Measurements from ENCODE around the gene SPNS2. TPM values are rescaled to one million over a fixed set of nuclear protein-coding genes. Genes with fewer than 3 reads are reported as not detected.

SPNS2 gene
- total RNA-seq, 1 experiment from 2014 or later, result 0.08 TPM

DNA sequence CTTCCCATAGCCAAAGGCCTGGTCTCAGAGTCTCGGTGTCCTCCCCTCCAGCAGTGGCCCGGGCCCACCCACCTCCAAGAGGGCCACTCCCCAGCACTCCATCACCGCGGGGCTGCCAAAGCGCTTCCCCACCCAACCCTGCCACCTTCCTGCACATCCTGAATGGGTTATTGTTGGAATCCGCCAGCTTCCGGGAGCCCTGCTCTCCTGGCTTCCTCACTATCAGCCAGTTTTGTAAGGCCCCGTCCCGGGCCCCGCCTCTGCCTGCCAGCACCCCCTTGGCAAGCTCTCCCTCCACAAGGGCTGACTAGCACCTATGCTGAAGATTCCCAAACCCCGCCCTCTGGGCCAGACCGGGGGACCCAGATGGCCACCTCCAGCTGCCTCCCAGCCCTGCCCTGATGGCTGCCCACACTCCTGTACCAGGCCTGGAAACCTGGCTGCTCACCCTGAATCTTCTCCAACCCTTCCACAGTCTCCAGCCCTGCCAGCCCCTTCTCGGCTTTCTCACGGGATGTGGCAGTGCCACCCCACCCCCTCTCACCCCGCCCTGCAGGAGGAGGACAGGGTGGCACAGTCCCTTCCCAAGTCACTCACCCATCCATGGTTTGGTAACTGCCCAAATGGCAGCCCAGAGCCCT is 42.1 kb downstream of the SPNS2 start:
- no peak overlapping the region for H3K27ac ChIP-seq
- no peaks in the 10 kb centered on the region for H3K4me1 ChIP-seq
- no peaks in the 10 kb centered on the region for H3K36me3 ChIP-seq
- no peaks in the 10 kb centered on the region for H3K27me3 ChIP-seq
- no peaks in the 10 kb centered on the region for H3K9me3 ChIP-seq (replicated peaks)
- no peak overlapping the region for H3K4me3 ChIP-seq
- no peak for DNase-seq

DNA sequence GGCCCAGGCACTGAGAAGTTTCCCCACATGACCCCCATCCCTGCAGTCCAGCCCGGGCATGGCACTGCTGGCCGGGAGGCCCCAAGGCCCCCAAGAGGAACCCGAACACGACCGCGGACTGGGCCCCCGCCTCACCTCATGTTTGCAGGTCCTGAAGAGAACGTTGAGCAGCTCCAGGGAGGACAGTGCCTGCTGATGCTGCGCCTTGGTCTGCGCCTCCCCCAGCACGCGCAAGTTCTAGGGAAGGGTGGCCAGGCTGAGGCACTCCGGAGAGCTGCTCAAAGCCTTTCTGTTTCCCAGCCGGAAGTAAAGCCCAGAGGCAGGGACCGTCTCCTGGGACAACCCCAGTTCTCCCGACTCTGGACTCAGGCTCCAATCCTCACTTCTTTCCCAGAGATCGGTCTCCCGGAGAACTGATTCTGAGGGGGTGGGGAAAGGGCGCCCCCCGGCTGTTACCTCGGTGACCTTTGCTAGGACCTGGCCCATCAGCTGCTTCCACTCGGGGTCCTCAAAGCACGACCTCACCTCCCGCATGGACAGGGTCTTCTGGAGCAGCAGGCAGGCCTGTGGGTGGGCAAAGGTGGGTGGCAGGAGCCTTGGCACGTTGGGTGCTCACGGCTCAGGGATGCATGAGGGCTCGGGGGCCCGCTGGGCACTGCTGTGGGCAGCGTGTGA is 42.8 kb downstream of the SPNS2 start:
- Histone ChIP-seq H3K9me3 (replicated peaks) (no peaks in the 10 kb centered on the region), H3K27me3 (no peaks in the 10 kb centered on the region), H3K4me3 (no peak overlapping the region), H3K27ac (no peak overlapping the region), H3K4me1 (no peaks in the 10 kb centered on the region), H3K36me3 (no peaks in the 10 kb centered on the region)
- no peak for DNase-seq

DNA sequence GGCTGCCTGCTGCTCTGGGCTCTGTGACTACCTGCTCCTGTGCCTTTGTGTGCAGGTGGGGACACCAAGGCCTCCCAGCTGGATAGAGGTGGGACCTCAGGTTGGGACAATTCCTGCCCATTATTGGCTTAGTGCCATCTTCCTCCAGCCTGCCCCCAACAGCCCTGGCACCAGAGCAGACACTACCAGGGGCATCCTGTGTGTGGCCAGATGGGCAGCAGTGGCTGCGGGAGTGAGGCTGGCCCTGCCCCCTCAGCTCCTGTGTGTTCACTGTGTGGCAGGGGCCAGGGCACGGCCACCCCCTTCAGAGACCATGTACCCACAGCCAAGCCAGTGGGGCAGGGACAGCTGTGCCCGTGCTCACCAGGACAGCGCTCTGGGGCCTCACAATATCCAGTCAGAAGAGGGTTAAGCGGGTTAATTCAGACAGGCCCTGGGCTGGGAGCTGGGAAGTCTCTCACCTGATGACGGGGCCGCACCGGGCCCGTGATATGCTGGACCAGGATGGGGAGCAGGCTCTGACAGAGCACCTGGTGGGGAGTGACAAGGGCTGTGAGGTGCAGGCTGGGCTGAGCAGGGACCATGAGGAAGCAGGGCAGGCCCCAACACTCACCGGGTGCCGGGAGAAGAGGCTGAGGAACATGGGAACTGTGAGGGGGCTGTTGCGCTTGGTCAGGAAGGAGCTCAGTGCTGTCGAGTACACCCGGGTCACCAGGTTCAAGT is 43.5 kb downstream of the SPNS2 start:
- Histone ChIP-seq H3K4me1 (no peaks in the 10 kb centered on the region), H3K27ac (no peak overlapping the region), H3K9me3 (replicated peaks) (no peaks in the 10 kb centered on the region), H3K36me3 (no peaks in the 10 kb centered on the region), H3K27me3 (no peaks in the 10 kb centered on the region), H3K4me3 (no peak overlapping the region)
- no peak for DNase-seq

- H3K36me3 ChIP-seq, result no peaks in the 10 kb centered on the region
- no peaks in the 10 kb centered on the region for H3K27me3 ChIP-seq
- no peak overlapping the region for H3K27ac ChIP-seq
- H3K4me1 ChIP-seq, result no peaks in the 10 kb centered on the region
- no peak for DNase-seq
- H3K4me3 ChIP-seq, result no peak overlapping the region
- H3K9me3 ChIP-seq (replicated peaks), result no peaks in the 10 kb centered on the region
Measured at GRCh38 chr17:4542726-4543191, 44.1 kb downstream of the SPNS2 start.

GRCh38 chr17:4543557-4544026 is 44.9 kb downstream of the SPNS2 start:
- Histone ChIP-seq H3K4me1 (no peaks in the 10 kb centered on the region), H3K27me3 (no peaks in the 10 kb centered on the region), H3K27ac (no peak overlapping the region), H3K36me3 (no peaks in the 10 kb centered on the region; the same call in 1 of the 2 replicates), H3K9me3 (replicated peaks) (no peaks in the 10 kb centered on the region), H3K4me3 (no peak overlapping the region)
- no peak for DNase-seq

- Histone ChIP-seq H3K4me1 (no peaks in the 10 kb centered on the region), H3K9me3 (replicated peaks) (no peaks in the 10 kb centered on the region), H3K27ac (no peak overlapping the region), H3K36me3 (no peaks in the 10 kb centered on the region; the same call in none of the 2 replicates), H3K4me3 (no peak overlapping the region), H3K27me3 (no peaks in the 10 kb centered on the region)
- no peak for DNase-seq
Measured at GRCh38 chr17:4544135-4544950, 45.7 kb downstream of the SPNS2 start.

DNA sequence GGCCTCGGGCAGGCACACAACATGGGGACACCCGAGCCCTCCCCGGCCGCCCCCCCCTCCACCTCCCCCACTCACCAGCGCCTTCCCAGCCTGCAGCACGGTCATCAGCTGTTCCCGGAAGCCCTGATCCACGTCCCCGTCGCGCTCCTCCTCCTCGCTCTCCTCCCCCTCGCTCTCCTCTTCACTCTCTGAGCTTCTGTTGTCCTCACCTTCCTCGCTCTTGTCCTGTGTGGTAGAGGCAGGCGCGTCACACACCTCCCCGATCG is 46.2 kb downstream of the SPNS2 start:
- Histone ChIP-seq H3K9me3 (replicated peaks) (no peaks in the 10 kb centered on the region), H3K27ac (no peak overlapping the region), H3K4me3 (no peak overlapping the region), H3K4me1 (no peaks in the 10 kb centered on the region), H3K36me3 (no peaks in the 10 kb centered on the region; the same call in none of the 2 replicates), H3K27me3 (no peaks in the 10 kb centered on the region)
- no peak for DNase-seq

DNA sequence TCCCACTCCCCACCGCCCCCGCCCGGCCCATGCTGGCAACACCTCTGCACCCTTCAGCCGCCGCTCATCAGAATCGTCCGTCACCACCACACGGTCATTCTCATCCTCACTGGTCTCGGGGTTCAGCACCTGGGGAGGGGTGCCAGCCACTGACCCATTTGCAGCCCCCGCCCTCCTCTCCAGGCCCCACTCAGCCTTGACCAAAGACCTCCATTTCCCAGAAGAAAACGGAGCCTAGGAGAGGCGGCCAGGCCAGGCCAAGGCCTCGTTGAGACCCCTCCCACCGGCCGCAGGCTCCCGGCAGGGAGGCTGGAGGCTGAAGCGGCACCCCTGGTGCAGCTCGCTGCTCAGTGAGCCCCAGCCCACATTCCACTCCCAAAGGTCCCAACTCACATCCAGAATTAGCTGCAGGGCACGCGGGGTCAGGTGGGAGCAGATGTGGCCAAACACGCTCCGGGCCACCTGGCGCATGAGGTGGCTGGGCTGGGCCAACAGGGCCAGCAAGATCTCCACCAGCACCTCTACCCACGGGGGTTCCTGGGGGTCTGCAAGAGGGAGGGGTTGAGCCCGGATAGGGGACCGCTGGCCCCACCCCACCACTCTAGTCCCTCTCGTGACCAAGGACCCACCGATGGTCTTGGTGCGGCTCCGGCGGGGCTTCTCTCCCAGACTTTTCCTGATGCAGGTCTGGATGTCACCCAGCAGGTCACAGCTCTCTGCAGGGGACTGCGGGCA is 46.7 kb downstream of the SPNS2 start:
- Histone ChIP-seq H3K27ac (no peak overlapping the region), H3K4me3 (no peak overlapping the region), H3K9me3 (replicated peaks) (no peaks in the 10 kb centered on the region), H3K36me3 (no peaks in the 10 kb centered on the region; the same call in none of the 2 replicates), H3K27me3 (no peaks in the 10 kb centered on the region), H3K4me1 (no peaks in the 10 kb centered on the region)
- no peak for DNase-seq

DNA sequence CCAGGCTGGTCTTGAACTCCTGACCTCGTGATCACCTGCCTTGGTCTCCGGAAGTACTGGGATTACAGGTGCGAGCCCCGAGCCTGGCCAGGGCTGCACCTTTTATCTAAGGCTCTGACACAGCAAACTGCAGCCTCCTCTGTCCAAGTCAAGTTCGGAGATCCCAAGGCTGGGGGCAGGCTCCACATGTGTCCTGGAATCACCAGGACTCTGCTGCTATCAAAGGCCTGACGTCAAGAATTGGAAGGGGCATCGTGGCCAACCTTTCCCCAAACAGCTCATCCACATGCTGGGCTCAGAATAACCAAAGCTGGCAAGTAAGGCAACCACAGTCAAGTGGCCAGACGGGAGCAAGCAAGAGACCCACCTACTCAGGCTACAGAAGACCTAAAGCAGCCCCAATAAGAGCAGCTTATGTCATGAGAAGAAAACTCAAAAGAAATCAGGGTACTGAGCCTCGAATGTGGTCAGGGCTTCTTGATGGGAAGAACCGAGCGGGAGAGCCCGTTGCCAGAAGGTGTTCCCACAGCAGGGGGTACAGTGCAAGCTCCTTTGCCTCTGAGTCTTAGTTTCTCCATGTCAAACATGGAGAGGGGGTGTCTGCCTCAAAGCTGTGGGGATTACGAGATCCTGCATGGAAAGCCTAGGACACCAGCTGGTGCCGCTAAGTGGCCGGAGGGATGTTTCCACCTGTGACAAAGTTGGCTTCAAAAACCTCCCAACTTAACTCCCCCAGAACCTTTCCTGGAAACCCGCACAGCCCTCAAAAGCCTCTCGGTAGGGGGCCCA is 48.6 kb downstream of the SPNS2 start:
- H3K4me1 ChIP-seq, result no peaks in the 10 kb centered on the region
- no peak for DNase-seq
- peaks cover 7% of the 10 kb centered on the region for H3K36me3 ChIP-seq
- H3K4me3 ChIP-seq, result no peak overlapping the region
- no peaks in the 10 kb centered on the region for H3K27me3 ChIP-seq
- no peaks in the 10 kb centered on the region for H3K9me3 ChIP-seq (replicated peaks)
- H3K27ac ChIP-seq, result no peak overlapping the region

- Histone ChIP-seq H3K36me3 (peaks cover 7% of the 10 kb centered on the region), H3K4me3 (no peak overlapping the region), H3K9me3 (replicated peaks) (no peaks in the 10 kb centered on the region), H3K27me3 (no peaks in the 10 kb centered on the region), H3K4me1 (no peaks in the 10 kb centered on the region), H3K27ac (no peak overlapping the region)
- DNase-seq, result no peak
Measured at GRCh38 chr17:4548061-4548461, 49.4 kb downstream of the SPNS2 start.

- no peaks in the 10 kb centered on the region for H3K4me1 ChIP-seq
- H3K36me3 ChIP-seq, result peaks cover 7% of the 10 kb centered on the region
- no peak for DNase-seq
- H3K27ac ChIP-seq, result no peak overlapping the region
- H3K9me3 ChIP-seq (replicated peaks), result no peaks in the 10 kb centered on the region
- H3K27me3 ChIP-seq, result no peaks in the 10 kb centered on the region
- H3K4me3 ChIP-seq, result no peak overlapping the region
Measured at GRCh38 chr17:4548721-4549531, 50.2 kb downstream of the SPNS2 start.

DNA sequence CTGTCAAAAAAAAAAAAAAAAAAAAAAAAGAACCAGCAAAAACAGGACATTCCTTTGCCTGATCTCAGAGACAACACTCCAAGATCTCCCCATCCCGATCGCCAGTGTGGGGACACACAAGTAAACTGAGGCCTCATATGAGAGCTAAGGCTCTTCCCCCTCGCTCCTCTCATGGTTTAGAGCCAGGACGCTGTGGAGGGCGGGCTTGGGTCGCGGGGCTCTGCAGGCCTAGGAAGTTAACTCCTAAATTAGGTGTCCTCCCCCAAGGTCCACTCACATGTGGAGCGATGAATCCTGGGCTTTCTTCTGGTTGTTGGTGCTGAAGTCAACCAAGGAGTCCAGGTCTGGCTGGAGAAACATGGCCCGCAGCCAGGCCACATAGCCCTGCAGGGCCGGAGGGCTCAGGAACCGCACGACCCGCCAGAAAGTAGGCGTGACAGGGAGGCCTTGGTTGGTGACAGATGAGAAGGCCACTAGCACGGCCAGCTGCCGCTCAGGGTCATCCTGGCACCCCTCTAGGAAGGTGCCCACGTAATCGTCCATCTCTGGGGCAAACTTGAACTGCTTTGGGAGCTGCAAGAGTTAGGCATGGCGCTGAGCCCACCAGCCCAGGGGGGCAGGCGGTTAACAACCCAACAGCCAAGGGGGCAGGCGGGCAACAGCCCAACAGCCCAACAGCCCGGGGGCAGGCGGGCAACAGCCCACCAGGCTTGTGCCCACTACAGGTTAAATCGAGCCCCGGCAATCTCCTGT is 51.3 kb downstream of the SPNS2 start:
- no peak for DNase-seq
- no peaks in the 10 kb centered on the region for H3K27me3 ChIP-seq
- no peaks in the 10 kb centered on the region for H3K4me1 ChIP-seq
- H3K4me3 ChIP-seq, result no peak overlapping the region
- no peaks in the 10 kb centered on the region for H3K9me3 ChIP-seq (replicated peaks)
- peaks cover 7% of the 10 kb centered on the region for H3K36me3 ChIP-seq
- H3K27ac ChIP-seq, result no peak overlapping the region
